ENCODE measurements around the gene PCYT1A. TPM values are rescaled to one million over a fixed set of nuclear protein-coding genes. Genes with fewer than 3 reads are reported as not detected.
A peak's percentile ranks its signal among the peaks of the same experiment; 100 is the strongest.

PCYT1A gene
- total and polyA plus RNA-seq, 4 donors = 26.7 to 65.0 (median 46.0) TPM

DNA sequence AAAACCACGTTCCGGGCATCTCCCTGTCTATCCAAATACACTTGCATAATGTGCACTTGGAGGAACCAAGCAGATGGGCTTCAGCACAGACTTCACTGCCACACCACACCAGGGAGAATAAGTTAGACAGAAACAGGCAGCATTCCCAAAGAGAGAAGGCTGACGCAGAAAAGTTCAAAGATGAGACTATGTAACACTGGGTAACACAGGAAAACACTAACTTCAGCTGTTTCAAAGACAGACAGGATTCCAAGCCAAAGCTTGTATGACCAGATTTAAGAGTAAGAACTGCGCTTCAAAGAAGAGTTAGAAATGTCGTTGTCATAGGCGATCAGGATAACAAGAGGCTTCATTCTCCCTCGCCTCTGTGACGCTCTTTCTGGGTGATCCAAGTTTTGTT, 51.3 kb downstream of the PCYT1A start:
- WGBS, 2 donors = 92 to 95% methylated on average over 8 of the region's 8 CpGs
- H3K27ac ChIP-seq (ENCODE audit: low read depth in 1 of 2, low read length in 2 of 2) = no peak overlapping the region

DNA sequence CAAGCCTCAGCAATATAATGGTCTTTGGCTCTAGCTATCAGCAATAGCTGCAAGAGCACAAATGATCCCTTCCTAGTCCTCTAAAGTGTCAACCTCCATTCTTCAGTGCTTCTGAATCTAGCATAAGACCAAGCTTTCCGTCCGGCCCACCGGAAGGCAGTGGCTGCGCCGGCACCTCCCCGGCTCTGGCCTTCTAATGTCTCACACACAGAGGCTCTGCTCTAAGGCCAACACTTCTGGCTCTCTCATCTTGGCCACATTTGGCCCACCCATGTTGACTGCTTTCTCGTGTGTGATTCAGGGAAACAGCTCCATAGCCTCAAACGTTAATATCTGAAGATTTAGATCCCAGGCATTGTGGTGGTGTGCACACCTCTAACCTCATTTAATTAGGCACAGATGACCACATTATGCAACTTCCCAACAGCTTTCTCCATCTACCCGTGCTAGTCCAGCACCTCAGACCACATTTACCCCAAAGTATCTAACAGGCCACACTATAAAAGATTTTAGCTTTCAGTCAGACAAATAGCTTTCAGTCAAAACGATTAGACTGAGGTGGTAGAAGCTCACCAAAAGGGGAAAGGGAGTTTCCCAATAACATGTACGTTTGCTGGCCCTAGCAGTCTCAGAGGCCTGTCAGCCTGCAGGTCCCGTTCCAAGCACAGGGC, 51.9 kb downstream of the PCYT1A start:
- Histone ChIP-seq H3K27me3 (ENCODE audit: control insufficient read depth in 1 of 2, insufficient read depth in 2 of 2, low read length in 1 of 2) (no peaks in the 10 kb centered on the region), H3K36me3 (ENCODE audit: control insufficient read depth in 1 of 2, insufficient read depth in 2 of 2, low read length in 1 of 2) (peaks cover 4 to 6% of the 10 kb centered on the region in 2 donors), H3K4me1 (ENCODE audit: control insufficient read depth in 1 of 2, insufficient read depth in 2 of 2, low read length in 2 of 2) (no peaks in the 10 kb centered on the region), H3K9me3 (ENCODE audit: control insufficient read depth, low read length) (no peaks in the 10 kb centered on the region), H3K27ac (ENCODE audit: low read depth in 1 of 2, low read length in 2 of 2) (no peak overlapping the region), H3K4me3 (ENCODE audit: low read length in 2 of 2) (no peak overlapping the region)
- DNase-seq (no peak), ATAC-seq (ENCODE audit: low FRiP score) (no peak)
- intact Hi-C loops (cut with DNase I) = no loop called here
- 74 to 78% methylated on average over 12 of the region's 12 CpGs for WGBS, 2 donors

More for the DNA sequence above, 51.3 kb downstream of the PCYT1A start:
- Histone ChIP-seq H3K27me3 (ENCODE audit: control insufficient read depth in 1 of 2, insufficient read depth in 2 of 2, low read length in 1 of 2) (no peaks in the 10 kb centered on the region), H3K36me3 (ENCODE audit: control insufficient read depth in 1 of 2, insufficient read depth in 2 of 2, low read length in 1 of 2) (peaks cover 4 to 6% of the 10 kb centered on the region in 2 donors), H3K4me1 (ENCODE audit: control insufficient read depth in 1 of 2, insufficient read depth in 2 of 2, low read length in 2 of 2) (no peaks in the 10 kb centered on the region), H3K4me3 (ENCODE audit: low read length in 2 of 2) (no peak overlapping the region), H3K9me3 (ENCODE audit: control insufficient read depth, low read length) (no peaks in the 10 kb centered on the region)
- DNase-seq = no peak
- peak; percentile 15 for ATAC-seq (ENCODE audit: low FRiP score)
- intact Hi-C loops (cut with DNase I) = no loop called here

DNA sequence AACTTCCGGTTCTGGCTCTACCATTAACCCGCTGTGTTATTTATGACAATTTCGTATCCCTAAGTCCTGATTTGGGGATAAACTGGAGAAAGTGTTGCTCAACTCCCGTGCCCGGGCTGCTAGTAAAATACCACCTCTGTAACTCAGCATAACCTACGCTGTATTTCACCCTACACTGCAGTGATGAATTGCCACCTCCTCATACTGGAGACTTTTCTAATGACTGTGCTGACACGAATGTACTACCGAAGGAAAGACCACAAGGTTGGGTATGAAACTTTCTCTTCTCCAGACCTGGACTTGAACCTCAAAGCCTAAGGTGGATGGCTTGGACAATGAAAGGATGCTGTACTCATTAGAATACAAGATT, 54.7 kb downstream of the PCYT1A start:
- H3K4me3 ChIP-seq (ENCODE audit: low read length in 2 of 2) = no peak overlapping the region
- ATAC-seq (ENCODE audit: low FRiP score) = no peak
- no peaks in the 10 kb centered on the region for H3K4me1 ChIP-seq (ENCODE audit: control insufficient read depth in 1 of 2, insufficient read depth in 2 of 2, low read length in 2 of 2)
- intact Hi-C loops (cut with DNase I) = no loop called here
- H3K27me3 ChIP-seq (ENCODE audit: control insufficient read depth in 1 of 2, insufficient read depth in 2 of 2, low read length in 1 of 2) = no peaks in the 10 kb centered on the region
- no peaks in the 10 kb centered on the region for H3K9me3 ChIP-seq (ENCODE audit: control insufficient read depth, low read length)
- 82 to 89% methylated on average over 8 of the region's 8 CpGs for WGBS, 2 donors
- no peak overlapping the region for H3K27ac ChIP-seq (ENCODE audit: low read depth in 1 of 2, low read length in 2 of 2)
- DNase-seq = no peak
- H3K36me3 ChIP-seq (ENCODE audit: control insufficient read depth in 1 of 2, insufficient read depth in 2 of 2, low read length in 1 of 2) = peaks cover 2 to 3% of the 10 kb centered on the region in 2 donors

DNA sequence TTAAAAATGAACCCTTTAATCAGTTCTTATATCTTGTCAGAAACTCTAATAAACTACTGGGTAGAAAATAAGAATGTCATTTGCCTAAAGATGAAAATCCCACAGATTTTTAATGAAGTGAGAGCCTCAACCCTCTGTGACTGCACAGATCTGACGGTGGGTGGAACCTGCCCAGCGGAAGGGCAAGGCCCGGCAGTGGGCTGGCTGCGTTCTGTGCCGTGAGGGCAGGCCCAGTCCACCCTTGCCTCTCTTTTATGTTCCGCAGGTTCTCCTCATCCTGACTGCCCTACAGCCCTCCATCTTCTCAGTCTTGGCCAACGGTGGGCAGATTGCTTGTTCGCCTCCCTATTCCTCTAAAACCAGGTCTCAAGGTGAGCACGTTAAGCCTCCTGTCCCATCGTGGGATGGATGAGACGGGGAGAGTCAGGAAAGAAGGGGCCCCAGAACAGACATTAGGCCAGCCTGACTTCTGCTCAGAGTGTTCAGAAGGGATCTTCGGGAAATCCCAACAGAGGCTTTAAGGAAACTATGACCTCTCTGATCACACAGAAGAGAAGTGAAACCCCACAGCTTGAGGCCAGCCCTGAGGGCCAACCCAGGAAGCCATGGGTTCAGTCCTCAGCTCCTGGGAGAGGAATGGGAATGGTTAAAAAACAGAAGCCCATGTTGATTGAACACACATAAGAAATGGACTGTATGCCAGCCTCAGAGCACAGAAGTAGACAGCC, 55.2 kb downstream of the PCYT1A start:
- peaks cover 0 to 1% of the 10 kb centered on the region in 2 donors for H3K36me3 ChIP-seq (ENCODE audit: control insufficient read depth in 1 of 2, insufficient read depth in 2 of 2, low read length in 1 of 2)
- no peak for ATAC-seq (ENCODE audit: low FRiP score)
- no peaks in the 10 kb centered on the region for H3K27me3 ChIP-seq (ENCODE audit: control insufficient read depth in 1 of 2, insufficient read depth in 2 of 2, low read length in 1 of 2)
- H3K4me3 ChIP-seq (ENCODE audit: low read length in 2 of 2) = no peak overlapping the region
- H3K4me1 ChIP-seq (ENCODE audit: control insufficient read depth in 1 of 2, insufficient read depth in 2 of 2, low read length in 2 of 2) = no peaks in the 10 kb centered on the region
- 94 to 95% methylated on average over 12 of the region's 12 CpGs for WGBS, 2 donors
- H3K27ac ChIP-seq (ENCODE audit: low read depth in 1 of 2, low read length in 2 of 2) = no peak overlapping the region
- intact Hi-C loops (cut with DNase I) = no loop called here
- no peaks in the 10 kb centered on the region for H3K9me3 ChIP-seq (ENCODE audit: control insufficient read depth, low read length)
- no peak for DNase-seq

DNA sequence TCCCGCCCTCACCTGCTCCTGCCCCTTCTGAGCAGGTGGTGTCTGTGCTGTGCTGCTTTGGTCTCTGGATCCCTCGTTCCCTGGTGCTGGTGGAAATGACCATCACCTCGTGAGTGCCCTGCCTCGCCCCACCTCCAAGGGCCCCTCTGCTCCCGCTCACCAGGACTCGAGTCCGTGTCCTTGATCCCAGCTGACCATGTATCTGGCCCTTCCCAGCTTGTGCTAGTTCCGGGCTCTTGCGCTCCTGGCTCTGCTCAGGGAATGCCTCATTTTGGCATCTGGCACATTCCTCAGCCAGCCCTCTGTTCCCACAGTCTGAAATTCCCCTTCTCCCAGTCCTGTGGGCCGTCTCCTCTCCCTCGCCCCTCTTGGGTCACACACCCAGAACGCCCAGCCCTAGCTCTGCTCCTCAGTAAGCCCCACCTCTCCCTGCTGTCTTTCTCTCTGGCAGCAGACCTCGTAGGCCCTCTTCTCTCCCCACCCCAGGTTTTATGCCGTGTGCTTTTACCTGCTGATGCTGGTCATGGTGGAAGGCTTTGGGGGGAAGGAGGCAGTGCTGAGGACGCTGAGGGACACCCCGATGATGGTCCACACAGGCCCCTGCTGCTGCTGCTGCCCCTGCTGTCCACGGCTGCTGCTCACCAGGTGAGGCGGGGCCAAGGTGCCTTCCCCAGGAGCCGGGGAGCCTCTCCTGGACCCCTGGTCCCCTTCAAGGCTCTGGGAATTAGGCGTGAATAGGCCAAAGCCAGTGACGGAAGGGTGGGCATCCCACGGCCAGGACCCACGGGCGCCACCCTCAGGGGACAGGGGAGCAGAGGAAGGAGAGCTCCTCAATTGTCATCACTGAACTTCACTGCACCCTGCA, 59.7 kb downstream of the PCYT1A start:
- Histone ChIP-seq H3K4me3 (ENCODE audit: low read length in 2 of 2) (no peak overlapping the region), H3K4me1 (ENCODE audit: control insufficient read depth in 1 of 2, insufficient read depth in 2 of 2, low read length in 2 of 2) (no peaks in the 10 kb centered on the region), H3K27ac (ENCODE audit: low read depth in 1 of 2, low read length in 2 of 2) (no peak overlapping the region), H3K27me3 (ENCODE audit: control insufficient read depth in 1 of 2, insufficient read depth in 2 of 2, low read length in 1 of 2) (no peaks in the 10 kb centered on the region), H3K36me3 (ENCODE audit: control insufficient read depth in 1 of 2, insufficient read depth in 2 of 2, low read length in 1 of 2) (no peaks in the 10 kb centered on the region), H3K9me3 (ENCODE audit: control insufficient read depth, low read length) (no peaks in the 10 kb centered on the region)
- intact Hi-C loops (cut with DNase I) = no loop called here
- ATAC-seq (ENCODE audit: low FRiP score) (no peak), DNase-seq (no peak)
- 37 to 41% methylated on average over 23 to 24 of the region's 24 CpGs for WGBS, 2 donors

DNA sequence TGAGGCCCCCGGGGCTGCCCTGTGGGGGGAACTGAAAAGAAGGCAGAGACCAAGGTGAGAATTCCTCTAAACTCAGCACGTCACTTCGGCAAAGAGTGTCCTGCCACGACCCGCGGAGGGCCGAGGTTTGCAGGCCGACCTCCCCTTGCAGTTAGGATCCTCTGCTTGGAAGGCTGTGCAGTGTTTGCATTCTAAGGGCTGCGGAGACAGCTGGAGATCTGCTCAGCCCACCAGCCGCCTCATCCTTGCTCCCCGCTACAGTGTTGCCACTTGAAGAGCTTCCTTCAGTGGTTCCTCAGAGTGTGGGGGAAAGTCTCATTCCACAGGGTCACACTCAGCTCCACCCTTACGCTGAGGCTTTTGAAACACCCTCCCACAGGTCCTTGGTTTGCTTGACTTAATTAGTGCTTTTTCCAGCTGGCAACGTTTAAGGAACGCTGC, 60.4 kb downstream of the PCYT1A start:
- DNase-seq (no peak), ATAC-seq (ENCODE audit: low FRiP score) (no peak)
- no peak overlapping the region for H3K27ac ChIP-seq (ENCODE audit: low read depth in 1 of 2, low read length in 2 of 2)
- intact Hi-C loops (cut with DNase I) = no loop called here
- H3K27me3 ChIP-seq (ENCODE audit: control insufficient read depth in 1 of 2, insufficient read depth in 2 of 2, low read length in 1 of 2) = no peaks in the 10 kb centered on the region
- no peaks in the 10 kb centered on the region for H3K9me3 ChIP-seq (ENCODE audit: control insufficient read depth, low read length)
- no peaks in the 10 kb centered on the region for H3K4me1 ChIP-seq (ENCODE audit: control insufficient read depth in 1 of 2, insufficient read depth in 2 of 2, low read length in 2 of 2)
- H3K36me3 ChIP-seq (ENCODE audit: control insufficient read depth in 1 of 2, insufficient read depth in 2 of 2, low read length in 1 of 2) = no peaks in the 10 kb centered on the region
- WGBS, 2 donors = 79 to 81% methylated on average over 14 of the region's 14 CpGs
- no peak overlapping the region for H3K4me3 ChIP-seq (ENCODE audit: low read length in 2 of 2)

DNA sequence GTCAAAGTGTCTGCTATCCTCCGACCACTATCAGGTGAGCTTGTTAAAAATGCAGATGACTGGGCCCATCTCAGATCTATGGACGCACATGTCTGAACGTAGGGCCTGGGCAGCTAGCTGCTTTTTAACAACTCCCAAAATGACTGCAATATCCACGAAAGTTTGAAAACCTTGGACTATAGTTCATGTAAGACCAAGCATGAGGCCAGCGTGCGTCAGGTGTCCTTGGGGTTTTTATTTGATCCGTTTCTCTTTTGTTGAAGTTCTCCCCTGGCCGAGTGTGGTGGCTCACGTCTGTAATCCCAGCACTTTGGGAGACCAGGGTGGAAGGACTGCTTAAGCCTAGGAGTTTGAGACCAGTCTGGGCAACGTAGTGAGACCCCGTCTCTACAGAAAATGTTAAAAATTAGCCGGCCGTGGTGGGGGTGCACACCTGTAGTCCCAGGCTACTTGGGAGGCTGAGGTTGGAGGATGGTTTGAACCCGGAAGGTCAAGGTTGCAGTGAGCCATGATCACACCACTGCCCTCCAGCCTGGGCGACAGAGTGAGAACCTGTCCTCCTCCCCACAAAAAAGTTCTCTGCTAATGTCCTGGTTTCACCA, 61.7 kb downstream of the PCYT1A start:
- Histone ChIP-seq H3K9me3 (ENCODE audit: control insufficient read depth, low read length) (no peaks in the 10 kb centered on the region), H3K4me3 (ENCODE audit: low read length in 2 of 2) (no peak overlapping the region), H3K27ac (ENCODE audit: low read depth in 1 of 2, low read length in 2 of 2) (no peak overlapping the region), H3K36me3 (ENCODE audit: control insufficient read depth in 1 of 2, insufficient read depth in 2 of 2, low read length in 1 of 2) (no peaks in the 10 kb centered on the region), H3K4me1 (ENCODE audit: control insufficient read depth in 1 of 2, insufficient read depth in 2 of 2, low read length in 2 of 2) (no peaks in the 10 kb centered on the region), H3K27me3 (ENCODE audit: control insufficient read depth in 1 of 2, insufficient read depth in 2 of 2, low read length in 1 of 2) (no peaks in the 10 kb centered on the region)
- 88 to 90% methylated on average over 15 of the region's 15 CpGs for WGBS, 2 donors
- ATAC-seq (ENCODE audit: low FRiP score) (no peak), DNase-seq (no peak)
- intact Hi-C loops (cut with DNase I) = no loop called here

DNA sequence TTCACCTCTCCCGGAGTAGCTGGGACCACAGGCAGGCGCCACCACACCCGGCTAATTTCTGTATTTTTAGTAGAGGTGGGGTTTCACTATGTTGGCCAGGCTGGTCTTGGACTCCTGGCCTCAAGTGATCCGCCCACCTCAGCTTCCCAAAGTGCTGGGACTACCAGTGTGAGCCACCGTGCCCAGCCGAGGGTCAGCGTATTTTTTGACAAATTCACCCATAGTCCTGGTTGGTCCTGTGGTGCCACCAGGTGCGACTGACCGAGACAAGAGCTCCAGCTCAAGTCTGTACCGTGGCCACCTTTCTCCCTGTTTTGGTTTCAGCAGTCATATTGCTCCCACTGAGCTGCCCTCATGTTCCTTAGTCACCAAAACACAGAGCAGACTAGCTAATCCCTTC, 62.4 kb downstream of the PCYT1A start:
- Histone ChIP-seq H3K36me3 (ENCODE audit: control insufficient read depth in 1 of 2, insufficient read depth in 2 of 2, low read length in 1 of 2) (no peaks in the 10 kb centered on the region), H3K27me3 (ENCODE audit: control insufficient read depth in 1 of 2, insufficient read depth in 2 of 2, low read length in 1 of 2) (no peaks in the 10 kb centered on the region), H3K4me1 (ENCODE audit: control insufficient read depth in 1 of 2, insufficient read depth in 2 of 2, low read length in 2 of 2) (no peaks in the 10 kb centered on the region), H3K4me3 (ENCODE audit: low read length in 2 of 2) (no peak overlapping the region), H3K9me3 (ENCODE audit: control insufficient read depth, low read length) (no peaks in the 10 kb centered on the region), H3K27ac (ENCODE audit: low read depth in 1 of 2, low read length in 2 of 2) (no peak overlapping the region)
- no peak for ATAC-seq (ENCODE audit: low FRiP score)
- DNase-seq = no peak
- intact Hi-C loops (cut with DNase I) = no loop called here
- WGBS, 2 donors = 94% methylated on average over 10 of the region's 10 CpGs

Measured in aorta (tissue), 5 donors.